Lung (tissue), 12 donors: ENCODE results near the gene PLA2G6. TPM values are rescaled to one million over a fixed set of nuclear protein-coding genes. Genes with fewer than 3 reads are reported as not detected.

Source experiments
- ATAC-seq: fragments of 200-7000 bp; cut with Tn5 transposase; one replicate; pipeline ENCODE4 v1.9.1; 2020; ENCODE audit warnings: moderate number of reproducible peaks; ENCODE audit not compliant: insufficient read depth, low FRiP score
- DNase-seq, 3 donors: peaks; one replicate each; pipeline ENCODE4 v3.0.0-alpha.2; 2013 to 2017
- H3K27ac ChIP-seq, 2 donors: one replicate each; pipeline ENCODE4 v1.5.1; 2013; ENCODE audit warnings: mild to moderate bottlenecking in 2 of 2, moderate library complexity in 2 of 2, control low read depth in 1 of 2, inconsistent platforms in 1 of 2, low read depth in 1 of 2, low read length in 1 of 2
- H3K27me3 ChIP-seq, 3 donors: one replicate each; pipeline ENCODE4 v1.5.1; 2013; ENCODE audit warnings: low read length in 2 of 3; ENCODE audit not compliant: control insufficient read depth in 3 of 3, insufficient read depth in 3 of 3
- H3K36me3 ChIP-seq, 4 donors: one replicate each; pipeline ENCODE4 v1.5.1; 2013; ENCODE audit warnings: low read length in 4 of 4, mild to moderate bottlenecking in 1 of 4, moderate library complexity in 1 of 4; ENCODE audit not compliant: control insufficient read depth in 4 of 4, insufficient read depth in 4 of 4
- H3K4me1 ChIP-seq, 5 donors: one replicate each; pipeline ENCODE4 v1.5.1; 2013; ENCODE audit warnings: low read length in 5 of 5, mild to moderate bottlenecking in 2 of 5, moderate library complexity in 1 of 5; ENCODE audit not compliant: control insufficient read depth in 5 of 5, insufficient read depth in 5 of 5
- H3K4me3 ChIP-seq: one replicate; pipeline ENCODE4 v1.5.1; 2013; ENCODE audit warnings: mild to moderate bottlenecking, control low read depth, moderate library complexity
- H3K9ac ChIP-seq, 2 donors: one replicate each; pipeline ENCODE4 v1.5.1; 2013; ENCODE audit warnings: low read length in 2 of 2, control low read depth in 1 of 2; ENCODE audit not compliant: insufficient read depth in 1 of 2
- H3K9me3 ChIP-seq, 4 donors: one replicate each; pipeline ENCODE4 v1.5.1; 2013; ENCODE audit warnings: low read length in 3 of 4, mild to moderate bottlenecking in 1 of 4, moderate library complexity in 1 of 4; ENCODE audit not compliant: control insufficient read depth in 4 of 4, insufficient read depth in 3 of 4
- CTCF ChIP-seq: IDR thresholded peaks from 2 replicates; pipeline ENCODE4 v1.5.1; 2012; ENCODE audit warnings: mild to moderate bottlenecking; ENCODE audit errors: control extremely low read depth, extremely low read depth
- WGBS, 2 donors: extraction: QIAGEN DNeasy Blood & Tissue Kit; methylation state at CpG; one replicate each; pipeline ENCODE4 v1.1.7; 2013; 5-methylcytosine and 5-hydroxymethylcytosine counted together
- polyA plus RNA-seq, 2 donors: library from polyadenylated mRNA; stranded (reverse); fragments of 200-250 nt; gene quantifications; one replicate each; pipeline ENCODE4 v1.2.1, GENCODE V29; 2013
- total RNA-seq, 2 donors: library from RNA; depleted of rRNA in 1 of 2; stranded (reverse); fragments of >200 nt in 1 of 2; gene quantifications; one replicate each; pipeline ENCODE4 v1.2.1, GENCODE V29; 2014 to 2021
- donor health status: control.
- donor health status: control.
- donor health status: Bipolar disorder and iron deficiency.
- donor health status: healthy.
- donor health status: DM: yes; HTN: yes; CAD: no.

PLA2G6 gene
- total and polyA plus RNA-seq, 4 donors, result 11.9 to 73.5 (median 37.3) TPM

GRCh38 chr22:38072322-38073149, 109.1 kb downstream of the PLA2G6 start:
- ATAC-seq (no peak), DNase-seq (no peak)
- Histone ChIP-seq H3K4me3 (no peak overlapping the region), H3K27ac (no peak overlapping the region), H3K9ac (no peak overlapping the region), H3K36me3 (peaks cover 0 to 58% (median 8%) of the 10 kb centered on the region in 4 donors), H3K27me3 (no peaks in the 10 kb centered on the region), H3K4me1 (no peaks in the 10 kb centered on the region), H3K9me3 (no peaks in the 10 kb centered on the region)
- TF ChIP-seq CTCF, result no peak
- WGBS, 2 donors, result 96 to 97% methylated on average over 25 of the region's 25 CpGs

GRCh38 chr22:38071421-38072321, 110.0 kb downstream of the PLA2G6 start:
- no peak overlapping the region for H3K9ac ChIP-seq
- H3K27ac ChIP-seq, result no peak overlapping the region
- no peaks in the 10 kb centered on the region for H3K27me3 ChIP-seq
- H3K9me3 ChIP-seq, result no peaks in the 10 kb centered on the region
- WGBS, 2 donors, result 91 to 92% methylated on average over 22 of the region's 22 CpGs
- no peak overlapping the region for H3K4me3 ChIP-seq
- no peak for DNase-seq
- TF ChIP-seq CTCF, result no peak
- ATAC-seq, result no peak
- no peaks in the 10 kb centered on the region for H3K4me1 ChIP-seq
- peaks cover 0 to 62% (median 8%) of the 10 kb centered on the region in 4 donors for H3K36me3 ChIP-seq

GRCh38 chr22:38070250-38070921, 111.2 kb downstream of the PLA2G6 start:
- 94 to 95% methylated on average over 11 of the region's 11 CpGs for WGBS, 2 donors
- peak overlapping the region; percentile 15 to 70 for H3K27ac ChIP-seq

More at GRCh38 chr22:38070250-38070921, 111.2 kb downstream of the PLA2G6 start:
- TF ChIP-seq CTCF, result no peak
- peaks cover 0 to 72% (median 10%) of the 10 kb centered on the region in 4 donors for H3K36me3 ChIP-seq
- H3K27me3 ChIP-seq, result no peaks in the 10 kb centered on the region
- no peak overlapping the region for H3K9ac ChIP-seq
- H3K4me1 ChIP-seq, result no peaks in the 10 kb centered on the region
- no peak overlapping the region for H3K4me3 ChIP-seq
- no peaks in the 10 kb centered on the region for H3K9me3 ChIP-seq
- ATAC-seq, result no peak
- DNase-seq, result no peak
